HG02852 (cell line): ENCODE measurements around the gene PPP1R8.
"Not testable (repeated sequence)": the region's sequence is repeated elsewhere in the genome, so short reads cannot be mapped to it uniquely, and the experiment has no call there.

ENCODE experiments used
- ATAC-seq: cut with Tn5 transposase; IDR thresholded peaks from one replicate; pipeline ENCODE4 v1.9.1; 2021; ENCODE audit warnings: mild to moderate bottlenecking, moderate library complexity; ENCODE audit not compliant: unreplicated experiment

PPP1R8 gene

DNA sequence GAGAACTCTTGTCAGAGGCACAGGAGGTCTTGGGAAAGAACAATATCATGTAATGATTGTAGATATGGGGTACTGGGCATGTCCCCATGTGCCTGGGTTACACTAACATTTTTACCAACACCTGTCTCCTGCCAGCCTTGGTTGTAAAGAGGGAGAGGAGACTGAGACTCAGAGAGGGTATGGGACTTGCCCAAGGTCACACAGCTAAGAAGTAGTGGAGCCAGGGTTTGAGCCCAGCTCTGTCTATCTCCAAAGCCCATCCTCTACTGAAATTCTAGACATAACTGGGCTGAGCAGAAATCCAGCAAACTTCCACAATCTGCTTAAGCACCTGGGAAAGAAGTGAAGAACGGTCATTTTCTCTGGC is 39.1 kb downstream of the PPP1R8 start:
- ATAC-seq: no peak

DNA sequence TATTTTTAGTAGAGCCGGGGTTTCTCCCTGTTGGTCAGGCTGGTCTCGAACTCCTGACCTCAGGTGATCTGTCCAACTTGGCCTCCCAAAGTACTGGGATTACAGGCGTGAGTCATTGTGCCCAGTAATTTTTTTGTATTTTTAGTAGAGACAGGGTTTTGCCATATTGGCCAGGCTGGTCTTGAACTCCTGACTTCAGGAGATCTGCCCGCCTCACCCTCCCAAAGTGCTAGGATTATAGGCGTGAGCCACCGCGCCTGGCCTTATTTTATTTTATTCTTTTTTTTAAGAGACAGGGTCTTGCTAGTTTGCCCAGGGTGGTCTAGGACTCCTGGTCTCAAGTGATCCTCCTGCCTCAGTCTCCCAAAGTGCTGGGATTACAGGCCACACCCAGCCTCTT is 40.5 kb downstream of the PPP1R8 start:
- not testable (repeated sequence) for ATAC-seq

DNA sequence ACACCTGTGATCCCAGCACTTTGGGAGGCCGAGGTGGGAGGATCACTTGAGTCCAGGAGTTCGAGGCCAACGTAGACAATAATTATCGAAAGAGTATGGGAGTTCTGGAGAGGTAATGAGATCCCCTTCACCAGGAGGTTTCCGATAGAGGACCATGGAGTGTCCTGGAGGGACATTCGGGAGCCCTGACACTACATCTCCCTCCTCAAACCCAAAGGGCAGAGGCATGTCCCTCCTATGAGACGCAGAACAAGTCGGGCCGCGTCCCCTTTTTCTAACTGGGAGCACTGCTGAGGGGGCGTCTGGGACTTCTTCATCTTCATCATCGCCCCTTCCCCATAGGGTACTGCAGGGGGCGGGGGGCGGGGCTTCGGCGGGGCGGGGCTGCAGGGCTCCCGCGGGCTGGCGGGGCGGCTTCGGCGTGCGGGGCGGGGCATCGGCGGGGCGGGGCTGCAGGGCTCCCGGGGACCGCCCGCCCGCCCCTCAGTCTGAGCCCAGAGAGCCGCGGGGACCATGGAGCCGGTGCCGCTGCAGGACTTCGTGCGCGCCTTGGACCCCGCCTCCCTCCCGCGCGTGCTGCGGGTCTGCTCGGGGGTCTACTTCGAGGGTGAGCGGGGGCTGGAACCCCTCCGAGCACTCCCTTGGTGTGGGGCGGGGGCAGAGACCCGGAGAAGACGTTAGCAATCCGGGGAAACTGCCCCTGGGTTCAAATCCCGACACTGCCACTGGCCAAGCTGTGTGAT is 41.6 kb downstream of the PPP1R8 start, which contains the start of gene THEMIS2:
Gene THEMIS2, plus strand, starts transcription at position 486 of the 743 bp plus-strand sequence. Its CDS starts 28 bp downstream, at position 514.
- no peak for ATAC-seq

DNA sequence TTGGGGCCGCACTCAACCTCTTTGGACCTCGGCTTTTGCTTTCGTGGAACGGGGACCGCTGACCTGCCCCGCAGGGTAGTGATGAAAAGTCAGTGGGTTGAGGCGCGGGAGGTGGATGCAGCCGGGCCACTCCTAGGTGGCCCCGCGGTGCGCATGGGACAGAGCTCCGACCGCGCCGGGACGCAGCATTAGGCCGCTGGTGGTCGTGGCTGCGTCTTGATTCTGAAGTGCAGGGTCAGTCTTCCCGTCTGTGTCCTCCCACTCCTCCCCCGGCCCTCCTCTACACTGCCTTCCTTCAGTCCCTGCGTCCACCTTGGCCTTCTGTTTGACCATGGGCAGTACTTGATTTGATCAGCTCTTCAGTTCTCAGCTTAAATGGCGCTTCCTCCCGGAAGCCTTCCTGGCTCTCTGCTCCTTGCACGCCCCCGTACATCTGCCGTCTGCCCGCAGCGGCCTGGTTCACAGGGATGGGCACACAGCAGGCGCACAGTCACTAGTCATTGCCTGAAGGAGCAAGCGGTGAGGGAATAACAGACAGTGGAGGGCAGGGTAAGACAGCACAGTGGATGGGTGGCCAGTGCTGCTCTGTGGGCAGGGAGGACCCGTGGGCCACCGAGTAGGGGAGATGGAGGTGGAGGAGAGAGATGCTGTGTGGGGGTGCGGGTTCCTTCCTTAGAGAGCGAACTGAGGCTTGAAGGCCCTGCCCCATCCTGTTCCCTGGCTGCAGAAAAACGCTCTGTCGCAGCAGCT is 42.4 kb downstream of the PPP1R8 start:
- no peak for ATAC-seq

DNA sequence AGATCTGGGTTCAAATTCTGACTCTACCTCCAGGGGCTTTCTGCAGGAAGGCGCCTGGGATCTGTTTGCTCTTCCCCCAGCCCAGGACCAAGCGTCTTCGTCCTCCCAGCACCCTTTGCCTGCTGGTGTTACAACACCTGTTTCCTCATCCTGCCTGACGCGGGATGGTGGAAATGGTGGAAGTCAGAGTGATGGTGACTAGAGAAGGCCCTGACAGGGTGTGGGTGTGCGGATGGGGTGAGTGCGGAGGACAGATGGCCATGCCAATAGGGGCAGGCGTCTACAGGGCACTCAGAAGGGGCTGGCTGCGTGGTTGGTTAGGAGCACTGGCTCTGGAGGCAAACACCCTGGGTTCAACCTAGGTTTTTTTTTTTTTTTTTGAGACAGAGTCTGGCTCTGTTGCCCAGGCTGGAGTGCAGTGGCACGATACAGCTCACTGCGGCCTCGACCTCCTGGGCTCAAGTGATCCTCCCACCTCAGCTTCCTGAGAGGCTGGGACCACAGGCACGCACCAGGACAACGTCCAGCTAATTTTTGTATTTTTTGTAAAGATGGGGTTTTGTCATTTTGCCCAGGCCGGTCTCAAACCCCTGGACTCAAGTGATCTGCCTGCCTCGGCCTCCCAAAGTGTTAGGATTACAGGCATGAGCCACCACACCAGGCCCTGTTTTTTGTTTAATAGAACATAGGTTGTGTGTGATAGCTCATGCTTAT is 43.2 kb downstream of the PPP1R8 start:
- no peak for ATAC-seq

DNA sequence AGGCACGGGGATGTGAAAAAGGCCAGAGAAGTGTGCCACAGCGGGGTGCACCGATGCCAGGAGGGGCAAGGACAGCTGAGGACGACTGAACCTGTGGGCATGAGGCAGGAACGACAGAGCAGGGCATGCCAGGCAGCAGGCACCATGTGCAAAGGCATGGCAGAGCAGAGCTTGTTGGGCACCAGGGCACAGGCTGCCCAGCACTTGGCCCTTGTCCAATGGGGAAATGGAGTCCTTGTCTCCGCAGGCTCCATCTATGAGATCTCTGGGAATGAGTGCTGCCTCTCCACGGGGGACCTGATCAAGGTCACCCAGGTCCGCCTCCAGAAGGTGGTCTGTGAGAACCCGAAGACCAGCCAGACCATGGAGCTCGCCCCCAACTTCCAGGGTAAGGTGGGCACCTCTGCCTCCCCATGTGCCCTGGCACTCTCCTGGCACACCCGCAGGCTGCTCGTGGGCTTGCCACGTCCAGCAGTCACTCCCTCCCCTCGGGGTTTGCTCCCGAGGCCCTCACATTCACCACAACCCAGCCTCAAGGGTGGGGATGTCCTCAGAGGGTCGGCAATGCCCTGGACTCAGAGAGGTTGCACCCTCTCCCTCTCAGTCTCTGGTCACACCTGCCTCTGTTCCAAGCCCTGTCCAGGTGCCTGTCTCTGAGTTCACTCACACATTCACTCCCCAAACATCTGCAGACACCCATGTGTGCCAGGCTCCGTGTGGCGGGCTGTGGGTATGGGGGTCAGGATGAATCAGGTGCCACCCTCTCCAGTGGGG is 45.9 kb downstream of the PPP1R8 start:
- no peak for ATAC-seq

DNA sequence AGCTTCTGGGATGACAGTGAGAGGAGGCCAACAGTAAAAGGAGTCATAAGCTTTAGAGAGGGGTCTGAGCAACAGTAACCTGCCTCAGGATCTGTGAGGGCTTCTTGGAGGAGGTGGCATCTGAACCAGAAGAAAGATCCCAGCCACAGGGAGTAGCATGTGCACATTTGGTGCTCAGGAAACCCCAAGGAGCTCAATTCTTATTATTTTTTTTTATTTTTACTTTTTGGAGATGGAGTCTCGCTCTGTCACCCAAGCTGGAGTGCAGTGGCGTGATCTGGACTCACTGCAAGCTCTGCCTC is 46.5 kb downstream of the PPP1R8 start:
- ATAC-seq: no peak

DNA sequence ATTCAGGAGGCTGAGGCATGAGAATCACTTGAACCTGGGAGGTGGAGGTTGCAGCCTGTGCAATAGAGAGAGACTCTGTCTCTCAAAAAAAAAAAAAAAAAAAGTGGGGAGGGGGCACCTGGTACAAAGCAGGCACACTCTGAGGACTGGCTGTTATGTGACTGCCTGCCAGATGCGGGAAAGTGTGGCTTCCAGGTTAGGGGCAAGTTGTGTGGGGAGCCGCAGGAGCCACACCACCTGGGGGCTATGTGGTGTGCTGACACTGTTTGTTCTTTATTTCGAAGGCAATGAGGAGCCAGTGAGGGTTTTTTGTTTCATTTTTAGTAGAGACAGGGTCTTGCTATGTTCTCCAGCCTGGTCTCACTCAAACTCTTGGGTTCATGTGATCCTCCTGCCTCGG is 47.5 kb downstream of the PPP1R8 start:
- ATAC-seq: no peak

DNA sequence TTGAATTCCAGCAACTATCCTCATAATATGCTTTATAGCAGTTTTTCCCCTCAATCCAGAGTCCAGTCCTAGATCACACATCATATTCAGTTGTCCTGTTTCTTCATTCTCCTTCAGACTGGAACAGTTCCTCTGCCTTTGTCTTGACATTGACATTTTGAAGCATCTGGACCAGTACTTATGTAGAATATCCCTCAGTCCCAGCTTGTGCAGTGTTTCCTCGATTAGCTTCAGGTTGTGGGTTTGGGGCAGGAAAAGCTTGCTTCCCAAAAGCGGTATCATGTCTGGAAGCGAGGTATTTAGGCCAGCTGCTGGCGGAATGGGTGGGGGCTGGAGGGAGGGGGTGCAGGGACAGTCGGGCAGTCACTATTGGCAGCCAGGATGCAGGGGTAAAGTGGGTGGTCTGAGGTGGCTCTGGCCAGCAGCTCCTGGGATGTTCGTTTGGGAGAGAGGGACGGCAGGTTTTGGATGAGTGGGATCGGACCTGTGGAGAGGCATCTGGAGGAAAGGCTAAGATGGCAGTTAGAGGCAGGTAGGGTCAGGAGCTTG is 48.3 kb downstream of the PPP1R8 start:
- ATAC-seq: no peak

DNA sequence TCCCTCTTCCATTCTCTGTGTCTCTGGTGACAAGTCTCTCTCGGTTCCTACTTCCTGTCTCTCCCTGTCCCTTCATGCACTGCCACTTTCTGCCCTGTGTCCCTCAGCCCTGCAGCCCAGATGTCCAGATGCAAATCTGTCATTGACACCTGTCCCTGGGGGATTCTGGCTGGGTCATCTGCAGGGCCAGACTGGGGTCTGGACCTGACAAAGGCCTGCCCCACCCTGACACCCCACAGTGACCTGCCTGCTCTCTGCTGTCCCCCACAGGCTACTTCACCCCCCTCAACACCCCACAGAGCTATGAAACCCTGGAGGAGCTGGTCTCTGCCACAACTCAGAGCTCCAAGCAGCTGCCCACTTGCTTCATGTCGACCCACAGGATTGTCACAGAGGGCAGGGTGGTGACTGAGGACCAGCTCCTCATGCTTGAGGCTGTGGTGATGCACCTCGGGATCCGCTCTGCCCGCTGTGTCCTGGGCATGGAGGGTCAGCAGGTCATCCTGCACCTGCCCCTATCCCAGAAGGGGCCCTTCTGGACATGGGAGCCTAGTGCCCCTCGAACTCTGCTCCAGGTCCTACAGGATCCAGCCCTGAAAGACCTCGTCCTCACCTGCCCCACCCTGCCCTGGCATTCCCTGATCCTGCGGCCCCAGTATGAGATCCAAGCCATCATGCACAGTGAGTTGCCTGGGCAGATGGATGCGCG is 48.9 kb downstream of the PPP1R8 start:
- no peak for ATAC-seq

DNA sequence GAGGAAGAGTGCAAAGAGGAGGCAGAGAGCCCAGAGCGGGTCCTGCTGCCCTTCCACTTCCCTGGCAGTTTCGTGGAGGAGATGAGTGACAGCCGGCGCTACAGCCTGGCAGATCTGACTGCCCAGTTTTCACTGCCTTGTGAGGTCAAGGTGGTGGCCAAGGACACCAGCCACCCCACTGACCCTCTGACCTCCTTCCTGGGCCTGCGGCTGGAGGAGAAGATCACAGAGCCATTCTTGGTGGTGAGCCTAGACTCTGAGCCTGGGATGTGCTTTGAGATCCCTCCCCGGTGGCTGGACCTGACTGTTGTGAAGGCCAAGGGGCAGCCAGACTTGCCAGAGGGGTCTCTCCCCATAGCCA is 51.9 kb downstream of the PPP1R8 start:
- no peak for ATAC-seq

DNA sequence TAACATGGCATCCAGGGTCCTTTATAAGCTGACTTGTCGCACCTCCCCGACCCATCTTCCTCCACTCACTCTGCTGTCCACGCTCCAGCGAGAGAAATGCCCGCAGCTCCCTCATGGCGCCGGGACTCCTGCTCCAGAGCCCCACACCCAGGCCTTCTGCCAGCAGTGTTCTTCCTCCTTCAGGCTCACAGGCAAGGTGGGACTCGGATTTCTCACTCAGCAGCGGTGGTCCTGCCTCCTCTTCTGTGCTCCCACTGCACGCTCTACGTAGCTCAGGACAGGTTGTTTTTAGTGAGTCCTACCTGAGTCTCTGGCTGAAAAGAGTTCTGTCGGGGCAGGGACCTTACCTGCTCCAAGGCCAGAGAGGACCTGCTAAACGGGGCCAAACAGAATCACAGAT is 53.0 kb downstream of the PPP1R8 start:
- no peak for ATAC-seq

DNA sequence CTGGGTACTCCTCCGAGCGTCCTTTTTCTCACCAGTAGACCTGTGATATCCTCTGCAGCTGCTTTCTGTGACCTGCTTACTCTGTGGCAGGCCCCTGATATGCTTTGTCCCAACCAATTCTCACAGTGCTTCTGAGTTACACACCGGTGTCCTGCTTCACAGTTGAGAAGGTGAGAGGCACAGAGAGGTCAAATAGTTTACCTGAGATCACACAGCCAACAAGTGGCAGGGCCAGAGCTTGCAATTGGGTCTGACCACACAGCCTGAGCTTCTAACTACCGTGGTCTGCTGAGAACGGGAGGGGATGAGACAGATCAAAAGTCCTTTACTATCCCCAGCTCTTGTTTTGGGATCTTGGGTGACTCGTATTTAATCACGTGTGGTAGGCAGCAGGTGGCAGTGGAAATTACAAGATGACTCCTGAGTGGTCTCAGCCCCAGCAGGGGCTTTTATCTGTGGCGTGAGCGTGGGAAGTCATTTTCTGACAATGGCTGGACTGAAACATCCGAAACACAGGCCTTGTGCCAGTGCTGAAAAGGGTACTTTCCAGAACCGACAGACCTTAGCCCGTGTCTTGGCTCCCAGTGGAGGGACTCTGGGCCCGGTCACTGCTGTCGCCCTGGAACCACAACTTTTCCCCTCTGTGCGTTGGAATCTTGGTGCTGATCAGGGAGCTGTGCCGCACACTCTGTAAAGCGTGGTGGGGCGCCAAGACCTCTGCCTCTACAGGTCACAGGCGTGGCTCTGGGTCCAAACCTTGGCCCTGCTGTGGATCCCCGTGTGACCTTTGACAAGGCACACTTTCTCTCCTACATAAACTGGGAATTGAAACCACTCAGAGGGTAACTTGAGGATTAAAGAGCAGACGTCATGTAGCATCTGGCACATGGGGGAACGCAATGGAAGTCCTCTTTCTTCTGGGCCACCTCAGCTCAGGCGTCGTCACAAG is 53.7 kb downstream of the PPP1R8 start:
- peak; percentile 51 for ATAC-seq

DNA sequence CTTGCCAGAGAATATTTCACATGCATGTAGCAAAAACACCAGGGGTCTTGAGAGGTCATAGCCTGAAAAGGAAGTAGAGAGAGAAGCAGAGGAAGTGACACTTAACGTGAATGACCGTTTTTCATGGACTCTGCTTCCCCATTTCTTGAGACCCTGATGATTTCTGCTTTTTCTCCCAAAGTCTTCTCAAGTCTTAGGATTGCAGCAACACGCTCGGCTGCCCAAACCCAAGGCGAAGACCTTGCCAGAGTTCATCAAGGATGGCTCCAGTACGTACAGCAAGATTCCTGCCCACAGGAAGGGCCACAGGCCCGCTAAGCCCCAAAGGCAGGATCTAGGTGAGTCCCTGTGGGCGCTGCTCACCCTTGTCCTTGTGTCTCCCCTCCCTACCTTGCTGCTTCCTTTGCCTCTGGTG is 54.5 kb downstream of the PPP1R8 start:
- ATAC-seq: no peak

DNA sequence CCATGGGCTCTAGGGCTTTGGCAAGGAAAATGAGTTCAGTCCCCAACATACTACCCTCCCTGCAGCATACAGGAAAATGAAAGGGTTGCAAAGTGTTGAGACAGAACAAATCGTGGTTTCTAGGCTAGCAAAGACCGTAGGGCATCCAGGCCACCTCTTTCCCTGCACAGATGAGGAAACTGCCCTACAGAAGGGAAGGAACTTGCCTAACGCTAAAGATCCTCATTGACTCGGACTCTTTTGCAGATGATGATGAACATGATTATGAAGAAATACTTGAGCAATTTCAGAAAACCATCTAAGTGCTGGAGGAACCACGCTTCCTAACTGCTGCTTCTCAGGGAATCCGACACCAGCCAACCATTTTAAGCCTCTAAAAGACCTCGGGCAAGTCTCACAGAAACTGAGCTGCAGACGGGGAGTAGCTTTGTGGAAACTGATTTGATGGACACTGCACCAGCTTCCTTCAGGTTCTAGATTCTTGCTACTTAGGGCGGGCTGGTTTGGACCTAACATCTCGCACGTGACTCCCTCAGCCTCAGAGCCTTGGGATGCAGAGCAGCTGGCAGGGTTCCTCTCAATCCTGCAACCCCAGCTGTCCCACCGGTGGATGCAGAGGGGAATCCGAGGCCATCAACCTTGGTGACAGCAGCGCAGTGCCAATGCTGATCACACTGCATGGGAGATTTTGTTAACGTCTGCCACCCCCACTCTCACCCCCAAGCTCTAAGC is 55.2 kb downstream of the PPP1R8 start:
- no peak for ATAC-seq

DNA sequence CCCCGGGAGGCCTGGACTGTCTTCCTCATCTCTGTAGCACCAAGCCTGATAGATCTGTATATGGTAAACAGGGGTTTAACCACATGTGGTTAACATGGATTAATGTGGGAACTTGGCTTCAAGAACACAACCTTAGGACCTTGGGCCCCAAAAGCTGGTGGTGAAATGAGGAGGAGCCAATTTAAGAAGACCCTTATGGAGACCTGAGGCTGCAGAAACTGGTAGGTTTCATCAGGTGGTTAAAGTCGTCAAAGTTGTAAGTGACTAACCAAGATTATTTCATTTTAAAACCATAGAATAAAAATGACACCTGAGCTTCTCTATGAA is 55.7 kb downstream of the PPP1R8 start:
- no peak for ATAC-seq

DNA sequence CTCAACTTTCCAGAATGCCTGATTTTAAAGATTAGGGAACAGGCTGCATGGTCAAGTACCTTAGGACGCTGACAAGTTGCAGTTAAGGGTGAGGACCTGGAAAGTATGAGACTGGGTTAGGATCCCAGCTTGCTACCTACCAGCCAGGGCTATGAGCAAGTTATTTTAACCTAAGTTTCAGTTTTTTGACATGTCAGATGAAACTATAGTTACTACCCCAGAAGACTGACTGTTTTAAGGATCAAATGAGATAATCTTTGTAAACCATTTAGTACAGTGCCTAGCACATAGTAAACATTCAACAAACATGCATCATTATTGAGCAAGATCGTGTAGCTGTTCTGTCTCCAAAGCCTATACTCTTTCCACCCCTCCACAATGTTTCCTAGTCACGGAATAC is 56.2 kb downstream of the PPP1R8 start:
- no peak for ATAC-seq

DNA sequence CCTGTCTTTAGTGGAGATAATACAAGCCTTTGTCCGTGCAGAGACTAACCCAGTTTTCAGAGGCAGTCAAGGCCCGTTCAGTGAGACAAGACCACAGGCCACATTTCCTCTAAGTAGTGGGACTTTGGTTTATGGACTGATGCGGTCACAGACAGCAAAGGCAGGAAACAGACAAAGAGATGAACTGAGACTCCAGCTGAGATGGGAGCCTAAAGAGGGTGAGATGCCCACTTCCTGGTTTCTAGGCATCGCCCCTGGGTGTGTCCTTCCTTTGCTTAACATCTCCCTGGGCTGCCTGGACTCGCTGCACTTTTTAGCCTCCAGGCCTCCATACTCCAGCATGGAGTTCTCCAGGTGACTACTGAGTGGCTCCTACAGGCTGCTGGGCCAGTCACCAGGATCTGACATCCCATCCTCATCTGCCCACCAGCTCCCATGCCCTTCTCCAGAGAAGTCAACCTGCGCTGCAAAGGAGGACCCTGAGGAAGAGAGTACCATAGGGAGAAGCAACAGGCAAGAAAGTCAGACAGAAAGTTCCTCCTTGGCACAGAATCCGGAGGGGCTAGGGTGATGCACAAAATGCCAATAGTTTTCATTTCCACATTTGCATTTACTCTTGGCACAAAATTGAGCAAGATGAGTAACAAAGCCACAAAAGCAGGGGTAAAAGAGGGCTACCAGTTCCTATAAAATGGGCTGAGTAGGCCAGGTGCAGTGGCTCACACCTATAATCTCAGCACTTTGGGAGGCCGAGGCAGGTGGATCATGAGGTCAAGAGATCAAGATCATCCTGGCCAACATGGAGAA is 56.8 kb downstream of the PPP1R8 start:
- no peak for ATAC-seq
